Measurements from ENCODE around the gene KCNH5. TPM values are rescaled to one million over a fixed set of nuclear protein-coding genes. Genes with fewer than 3 reads are reported as not detected.

Gene KCNH5
- total RNA-seq, 1 experiment from 2014 or later, result 1.4 TPM

GRCh38 chr14:62694075-62694474 lies 351.2 kb downstream of the KCNH5 start:
- no peak overlapping the region; the same call in 1 of the 2 replicates for H2AFZ ChIP-seq
- H3K4me3 ChIP-seq, result no peak overlapping the region
- CTCF ChIA-PET, result no interaction called here
- H3K9me2 ChIP-seq (ENCODE audit: insufficient read depth), result no peaks in the 10 kb centered on the region
- DNase-seq, result peak in 1 of 2 experiments; percentile 64
- H3K36me3 ChIP-seq (ENCODE audit: low read depth), result no peaks in the 10 kb centered on the region
- no TSS peak for BruUV-seq (replicated peaks)
- no peak overlapping the region for H3K4me2 ChIP-seq
- no peaks in the 10 kb centered on the region for H3K9me3 ChIP-seq (ENCODE audit: insufficient read depth, low read depth)
- TF ChIP-seq EZH2 (IDR thresholded peaks at IDR 0.05; ENCODE audit: low read depth), result no peak
- TF ChIP-seq CTCF (conservative IDR thresholded peaks at IDR 0.05), result no peak
- no peak overlapping the region for H3K27ac ChIP-seq
- H3K79me2 ChIP-seq (ENCODE audit: low read depth), result no peaks in the 10 kb centered on the region
- H3K27me3 ChIP-seq (ENCODE audit: insufficient read depth, low read depth), result no peaks in the 10 kb centered on the region
- POLR2A ChIA-PET (ENCODE audit: unreplicated experiment), result interaction anchor here (0.6 kb wide), 2 partner anchors 407 to 510 kb away, joined by 3 to 4 read pairs; no protein-coding TSS in a partner anchor
- no peaks in the 10 kb centered on the region for H4K20me1 ChIP-seq (ENCODE audit: insufficient read depth)
- peaks cover 23% of the 10 kb centered on the region for H3K4me1 ChIP-seq (replicated peaks; ENCODE audit: insufficient read depth)
- intact Hi-C loops (cut with micrococcal nuclease; ENCODE audit: unreplicated experiment), result loop anchor here (5.0 kb wide), 1 partner anchor 1412 kb away; the partner anchor contains the start of gene TMEM30B
- H3F3A ChIP-seq (ENCODE audit: insufficient read depth, low read depth), result peaks cover 12% of the 10 kb centered on the region

GRCh38 chr14:62692490-62693106 lies 352.7 kb downstream of the KCNH5 start:
- no peaks in the 10 kb centered on the region for H3K79me2 ChIP-seq (ENCODE audit: low read depth)
- intact Hi-C loops (cut with micrococcal nuclease; ENCODE audit: unreplicated experiment), result loop anchor here (5.0 kb wide), 1 partner anchor 1410 kb away; the partner anchor contains the start of gene TMEM30B
- TF ChIP-seq EZH2 (IDR thresholded peaks at IDR 0.05; ENCODE audit: low read depth) (no peak), CTCF (conservative IDR thresholded peaks at IDR 0.05) (no peak)
- H3K4me2 ChIP-seq, result peak overlapping the region; percentile 68
- no peaks in the 10 kb centered on the region for H3K9me3 ChIP-seq (ENCODE audit: insufficient read depth, low read depth)
- no peaks in the 10 kb centered on the region for H3K27me3 ChIP-seq (ENCODE audit: insufficient read depth, low read depth)
- H3K4me3 ChIP-seq, result peak overlapping the region; percentile 2; the same call in 1 of the 2 replicates
- H3F3A ChIP-seq (ENCODE audit: insufficient read depth, low read depth), result peaks cover 12% of the 10 kb centered on the region
- H3K9me2 ChIP-seq (ENCODE audit: insufficient read depth), result no peaks in the 10 kb centered on the region
- BruUV-seq (replicated peaks), result TSS peak; percentile 95
- H3K27ac ChIP-seq, result peak overlapping the region; percentile 57
- no peaks in the 10 kb centered on the region for H4K20me1 ChIP-seq (ENCODE audit: insufficient read depth)
- POLR2A ChIA-PET (ENCODE audit: unreplicated experiment), result interaction anchor here (0.6 to 0.7 kb wide), 2 partner anchors 13 to 825 kb away, joined by 3 to 4 read pairs; no protein-coding TSS in a partner anchor
- DNase-seq, result no peak
- peaks cover 23% of the 10 kb centered on the region for H3K4me1 ChIP-seq (replicated peaks; ENCODE audit: insufficient read depth)
- CTCF ChIA-PET, result no interaction called here
- peak overlapping the region; percentile 74 for H2AFZ ChIP-seq
- H3K36me3 ChIP-seq (ENCODE audit: low read depth), result no peaks in the 10 kb centered on the region

- no peaks in the 10 kb centered on the region for H3K27me3 ChIP-seq (ENCODE audit: insufficient read depth, low read depth)
- ChIA-PET CTCF (no interaction called here), POLR2A (ENCODE audit: unreplicated experiment) (interaction anchor here (0.6 to 0.7 kb wide), 2 partner anchors 12 to 824 kb away, joined by 3 to 4 read pairs; no protein-coding TSS in a partner anchor)
- H3K27ac ChIP-seq, result peak overlapping the region; percentile 57
- H3K79me2 ChIP-seq (ENCODE audit: low read depth), result no peaks in the 10 kb centered on the region
- no peaks in the 10 kb centered on the region for H3K9me3 ChIP-seq (ENCODE audit: insufficient read depth, low read depth)
- no peaks in the 10 kb centered on the region for H4K20me1 ChIP-seq (ENCODE audit: insufficient read depth)
- TF ChIP-seq EZH2 (IDR thresholded peaks at IDR 0.05; ENCODE audit: low read depth), result no peak
- peak overlapping the region; percentile 36; the same call in 1 of the 2 replicates for H3K4me3 ChIP-seq
- peaks cover 23% of the 10 kb centered on the region for H3K4me1 ChIP-seq (replicated peaks; ENCODE audit: insufficient read depth)
- peaks cover 12% of the 10 kb centered on the region for H3F3A ChIP-seq (ENCODE audit: insufficient read depth, low read depth)
- H3K36me3 ChIP-seq (ENCODE audit: low read depth), result no peaks in the 10 kb centered on the region
- peak overlapping the region; percentile 74 for H2AFZ ChIP-seq
- peak; percentile 58 to 95 for DNase-seq
- H3K9me2 ChIP-seq (ENCODE audit: insufficient read depth), result no peaks in the 10 kb centered on the region
- intact Hi-C loops (cut with micrococcal nuclease; ENCODE audit: unreplicated experiment), result loop anchor here (5.0 kb wide), 1 partner anchor 1410 kb away; the partner anchor contains the start of gene TMEM30B
- peak overlapping the region; percentile 68 for H3K4me2 ChIP-seq
- no TSS peak for BruUV-seq (replicated peaks)
Measured at GRCh38 chr14:62691647-62692489, 353.4 kb downstream of the KCNH5 start.
